Glutamatergic neuron (in vitro differentiated cells): ENCODE data around the gene ABCF2. TPM values are rescaled to one million over a fixed set of nuclear protein-coding genes. Genes with fewer than 3 reads are reported as not detected.

Source experiments
- DNase-seq: peaks from one replicate; pipeline ENCODE4 v3.0.0; 2022
- H3K27ac Mint-ChIP-seq: one replicate; pipeline ENCODE4 v1.8.0; 2020; ENCODE audit warnings: mild to moderate bottlenecking, mixed read lengths, inconsistent platforms; ENCODE audit not compliant: unreplicated experiment
- H3K27me3 Mint-ChIP-seq: one replicate; pipeline ENCODE4 v1.8.0; 2020; ENCODE audit warnings: mild to moderate bottlenecking, moderate library complexity, mixed read lengths, inconsistent platforms; ENCODE audit not compliant: unreplicated experiment
- H3K36me3 Mint-ChIP-seq: one replicate; pipeline ENCODE4 v1.8.0; 2020; ENCODE audit warnings: mild to moderate bottlenecking, mixed read lengths, inconsistent platforms; ENCODE audit not compliant: unreplicated experiment
- H3K4me1 Mint-ChIP-seq: one replicate; pipeline ENCODE4 v1.8.0; 2020; ENCODE audit warnings: mild to moderate bottlenecking, low read depth, mixed read lengths, inconsistent platforms; ENCODE audit not compliant: unreplicated experiment
- H3K4me3 Mint-ChIP-seq: one replicate; pipeline ENCODE4 v1.8.0; 2020; ENCODE audit warnings: mild to moderate bottlenecking, mixed read lengths, inconsistent platforms; ENCODE audit not compliant: unreplicated experiment
- H3K9me3 Mint-ChIP-seq: one replicate; pipeline ENCODE4 v1.8.0; 2020; ENCODE audit warnings: mild to moderate bottlenecking, moderate library complexity, mixed read lengths, inconsistent platforms; ENCODE audit not compliant: unreplicated experiment
- total RNA-seq: library from RNA; stranded (reverse); fragmentation: NEBNext Ultra II Directional; extraction: Animal tissue kit (Norgen Biotek cat#: 25700); gene quantifications from one replicate; pipeline ENCODE4 v1.2.1, GENCODE V29; 2021; ENCODE audit not compliant: unreplicated experiment
- TF ChIP-seq, protein P1 (sequence below): fragments of 200-600 bp; sonication (generic); IDR thresholded peaks from one replicate; pipeline ENCODE4 v1.5.0; 2021; ENCODE audit not compliant: partially characterized antibody, unreplicated experiment

ABCF2 gene
- total RNA-seq, 1 donor from 2014 or later = 39.1 TPM

DNA sequence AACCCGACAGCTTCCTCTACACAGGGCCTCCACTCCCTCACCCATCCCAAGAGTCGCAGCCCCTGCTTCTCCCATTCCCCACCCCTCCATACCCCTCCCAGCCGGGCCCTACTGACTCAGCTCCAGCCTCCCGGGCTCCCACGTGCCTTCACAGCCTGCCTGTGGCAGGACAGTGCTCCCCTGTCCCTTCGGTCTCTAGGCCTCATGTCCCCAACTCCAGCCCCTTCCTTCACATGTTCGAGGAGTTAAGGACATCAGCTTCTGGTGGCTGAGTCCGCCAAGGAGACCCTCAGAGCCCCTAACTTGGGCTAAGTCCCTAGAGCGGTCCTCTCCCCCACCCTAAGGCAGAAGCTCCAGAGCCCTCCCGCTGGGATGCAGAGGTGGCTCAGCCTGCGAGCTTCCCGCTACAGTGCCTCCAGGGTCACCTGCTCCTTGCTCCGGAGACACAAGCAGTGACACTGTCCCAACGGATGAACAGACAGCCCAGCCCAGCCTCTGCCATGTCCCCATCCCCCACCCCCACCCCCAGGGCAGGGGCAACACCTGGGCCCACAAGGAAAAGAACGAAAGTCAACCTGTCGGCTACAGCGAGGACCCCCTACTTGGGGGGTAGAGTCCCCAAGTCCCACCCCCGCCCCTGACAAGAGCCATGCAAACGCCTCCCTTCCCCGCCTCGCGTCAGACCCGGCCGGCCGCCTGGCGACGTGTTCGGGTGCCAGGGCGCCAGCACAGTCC lies 20.8 kb upstream of the ABCF2 start:
- H3K27me3 Mint-ChIP-seq = peaks cover 32% of the 10 kb centered on the region
- no peaks in the 10 kb centered on the region for H3K36me3 Mint-ChIP-seq
- no peak overlapping the region for H3K27ac Mint-ChIP-seq
- H3K9me3 Mint-ChIP-seq = peaks cover 10% of the 10 kb centered on the region
- peaks cover 24% of the 10 kb centered on the region for H3K4me1 Mint-ChIP-seq
- DNase-seq = no peak
- H3K4me3 Mint-ChIP-seq = peak overlapping the region; percentile 79
- TF ChIP-seq, protein P1, sequence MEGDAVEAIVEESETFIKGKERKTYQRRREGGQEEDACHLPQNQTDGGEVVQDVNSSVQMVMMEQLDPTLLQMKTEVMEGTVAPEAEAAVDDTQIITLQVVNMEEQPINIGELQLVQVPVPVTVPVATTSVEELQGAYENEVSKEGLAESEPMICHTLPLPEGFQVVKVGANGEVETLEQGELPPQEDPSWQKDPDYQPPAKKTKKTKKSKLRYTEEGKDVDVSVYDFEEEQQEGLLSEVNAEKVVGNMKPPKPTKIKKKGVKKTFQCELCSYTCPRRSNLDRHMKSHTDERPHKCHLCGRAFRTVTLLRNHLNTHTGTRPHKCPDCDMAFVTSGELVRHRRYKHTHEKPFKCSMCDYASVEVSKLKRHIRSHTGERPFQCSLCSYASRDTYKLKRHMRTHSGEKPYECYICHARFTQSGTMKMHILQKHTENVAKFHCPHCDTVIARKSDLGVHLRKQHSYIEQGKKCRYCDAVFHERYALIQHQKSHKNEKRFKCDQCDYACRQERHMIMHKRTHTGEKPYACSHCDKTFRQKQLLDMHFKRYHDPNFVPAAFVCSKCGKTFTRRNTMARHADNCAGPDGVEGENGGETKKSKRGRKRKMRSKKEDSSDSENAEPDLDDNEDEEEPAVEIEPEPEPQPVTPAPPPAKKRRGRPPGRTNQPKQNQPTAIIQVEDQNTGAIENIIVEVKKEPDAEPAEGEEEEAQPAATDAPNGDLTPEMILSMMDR = no peak

DNA sequence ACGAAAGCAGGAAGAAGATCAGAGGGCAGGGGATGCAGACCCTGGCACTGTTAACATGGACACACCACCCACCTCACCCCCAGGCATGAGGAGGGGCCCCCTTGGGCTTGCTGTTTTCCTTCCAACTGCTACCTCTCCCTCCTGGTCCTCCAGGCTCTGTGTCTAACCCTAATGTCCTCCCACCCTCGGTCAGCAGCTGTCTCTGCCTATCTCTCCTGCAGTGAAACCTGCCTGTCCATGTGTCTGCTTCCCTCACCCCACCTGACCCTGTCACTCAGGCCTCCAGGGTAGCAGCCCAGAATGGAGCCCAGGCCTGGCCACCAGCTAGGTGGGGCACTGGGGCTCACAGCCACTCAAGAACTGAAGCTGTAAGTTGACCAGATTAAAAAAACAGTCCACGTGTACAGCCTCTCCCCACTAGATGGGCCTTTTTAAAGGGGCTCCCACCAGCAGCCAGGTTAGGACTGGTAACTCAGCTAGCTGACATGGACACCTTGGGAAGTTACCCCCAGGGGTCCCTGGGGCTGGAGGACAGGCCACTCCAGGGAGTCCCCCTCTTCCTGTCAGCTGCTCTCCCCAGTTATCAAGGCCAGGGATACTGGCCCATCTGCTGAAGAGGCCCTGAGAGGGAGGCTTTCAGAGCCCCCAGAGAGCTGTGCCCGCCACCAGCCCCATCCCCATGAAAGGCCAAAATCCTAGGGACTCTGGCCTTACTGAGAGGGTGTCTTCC lies 20.0 kb upstream of the ABCF2 start:
- Mint-ChIP-seq H3K4me3 (peak overlapping the region; percentile 79), H3K9me3 (peaks cover 8% of the 10 kb centered on the region), H3K36me3 (no peaks in the 10 kb centered on the region), H3K4me1 (peaks cover 20% of the 10 kb centered on the region), H3K27ac (no peak overlapping the region), H3K27me3 (peaks cover 30% of the 10 kb centered on the region)
- no peak for DNase-seq
- TF ChIP-seq, protein P1 = no peak

DNA sequence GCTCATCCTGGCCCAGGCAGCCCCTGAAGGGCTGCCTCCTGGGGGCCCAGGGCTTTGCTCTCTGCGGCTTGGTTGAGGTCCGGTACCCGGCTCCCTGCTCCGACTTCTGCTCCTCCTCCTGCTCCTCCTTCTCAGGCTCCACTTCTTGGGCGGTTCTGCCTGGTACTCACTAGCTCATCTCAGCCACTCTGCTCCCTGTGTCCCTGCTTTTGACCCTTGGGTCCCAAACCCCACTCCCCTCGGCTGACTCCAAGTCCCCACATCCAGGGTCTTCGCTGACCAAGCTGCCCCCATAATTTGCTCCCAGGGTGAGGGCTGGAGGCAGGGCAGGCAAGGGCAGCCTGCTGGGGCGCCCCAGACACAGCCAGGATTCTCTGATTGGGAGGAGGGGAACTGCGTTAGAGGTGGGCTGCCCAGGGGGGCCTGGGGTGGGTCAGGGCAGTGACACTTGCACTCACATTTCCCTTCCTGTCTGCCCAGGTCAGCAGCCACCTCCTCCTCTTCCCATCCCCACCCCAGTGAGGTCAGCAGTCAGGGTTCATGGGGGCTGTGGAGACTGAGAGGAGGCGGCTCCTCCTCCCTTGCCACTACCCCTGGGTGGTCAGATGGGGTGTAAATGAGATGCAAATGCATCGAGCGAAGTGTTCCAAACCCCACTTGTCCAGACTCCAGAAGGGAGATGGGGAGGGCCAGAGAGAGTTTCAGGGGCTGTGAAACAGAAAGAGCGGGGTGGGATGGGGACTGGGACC lies 19.3 kb upstream of the ABCF2 start:
- no peak for DNase-seq
- Mint-ChIP-seq H3K27ac (no peak overlapping the region), H3K4me3 (peak overlapping the region; percentile 71), H3K27me3 (peaks cover 29% of the 10 kb centered on the region), H3K4me1 (peaks cover 20% of the 10 kb centered on the region), H3K9me3 (peaks cover 8% of the 10 kb centered on the region), H3K36me3 (no peaks in the 10 kb centered on the region)
- TF ChIP-seq, protein P1 = no peak

DNA sequence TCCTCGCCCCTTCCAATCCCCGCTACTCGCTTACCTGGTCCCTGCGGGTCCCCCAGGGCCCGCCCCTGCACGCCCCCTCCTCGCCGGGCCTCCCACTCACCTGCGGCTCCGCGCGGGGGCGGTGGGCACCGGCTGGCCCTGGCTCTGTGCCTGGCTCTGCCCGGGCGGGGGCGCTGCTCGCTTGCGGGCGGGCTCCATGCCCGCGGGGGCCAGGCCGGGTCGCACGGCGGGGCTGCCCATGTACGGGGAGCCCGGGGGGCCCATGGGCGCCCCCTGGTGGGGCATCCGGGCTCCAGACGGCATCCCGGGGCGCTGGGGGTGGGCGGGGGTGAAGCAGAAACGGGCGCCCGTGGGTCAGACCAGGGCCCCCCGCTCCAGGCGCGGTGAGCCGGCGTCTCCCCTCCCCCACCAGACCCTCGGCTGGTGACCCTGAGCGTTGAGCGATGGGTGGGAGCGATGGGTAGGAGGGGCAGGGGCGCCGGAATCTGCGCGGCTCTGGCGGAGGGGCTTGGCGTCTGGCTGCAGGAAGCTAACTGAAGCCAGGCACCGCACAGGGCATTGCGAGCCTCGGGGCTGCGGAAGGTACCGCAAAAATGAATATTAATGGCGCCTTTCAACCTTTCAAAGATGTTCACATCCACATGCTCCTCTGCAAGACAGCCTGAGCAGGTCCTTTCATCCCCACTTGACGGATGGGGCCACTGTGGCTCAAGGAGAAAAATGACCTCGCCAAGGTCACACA lies 18.5 kb upstream of the ABCF2 start:
- Mint-ChIP-seq H3K4me3 (peak overlapping the region; percentile 71), H3K27ac (no peak overlapping the region), H3K36me3 (no peaks in the 10 kb centered on the region), H3K4me1 (peaks cover 18% of the 10 kb centered on the region), H3K27me3 (peaks cover 23% of the 10 kb centered on the region), H3K9me3 (peaks cover 4% of the 10 kb centered on the region)
- TF ChIP-seq, protein P1 = peak; percentile 82
- DNase-seq = peak; percentile 61
